Mesendoderm (in vitro differentiated cells): Measurements from ENCODE around the gene OR14A16. TPM values are rescaled to one million over a fixed set of nuclear protein-coding genes. Genes with fewer than 3 reads are reported as not detected.
A peak's percentile ranks its signal among the peaks of the same experiment; 100 is the strongest.

Experiments
- DNase-seq: peaks from one replicate; pipeline ENCODE4 v3.0.0; 2013
- H2AK5ac ChIP-seq: 2 replicates; pipeline ENCODE4 v1.6.1; 2013; ENCODE audit warnings: low read length, inconsistent platforms
- H2BK120ac ChIP-seq: 2 replicates; pipeline ENCODE4 v1.6.1; 2013; ENCODE audit warnings: low read depth, mild to moderate bottlenecking, low read length, moderate library complexity, mixed read lengths
- H2BK15ac ChIP-seq: replicated peaks from 2 replicates; pipeline ENCODE4 v1.6.1; 2013; ENCODE audit warnings: low read depth, mild to moderate bottlenecking, moderate library complexity
- H2BK5ac ChIP-seq: 2 replicates; pipeline ENCODE4 v1.6.1; 2013; ENCODE audit warnings: low read length, inconsistent platforms
- H3K18ac ChIP-seq: 2 replicates; pipeline ENCODE4 v1.6.1; 2013; ENCODE audit warnings: mild to moderate bottlenecking, low read length, mixed read lengths
- H3K23ac ChIP-seq: one replicate; pipeline ENCODE4 v1.6.1; 2013; ENCODE audit warnings: low read length
- H3K27ac ChIP-seq: 2 replicates; pipeline ENCODE4 v1.5.1; 2013; ENCODE audit warnings: low read depth, mild to moderate bottlenecking, inconsistent platforms, low read length, moderate library complexity
- H3K27me3 ChIP-seq: 2 replicates; pipeline ENCODE4 v1.6.1; 2013; ENCODE audit warnings: low read length, control low read depth, mild to moderate bottlenecking, inconsistent platforms; ENCODE audit not compliant: insufficient read depth, poor library complexity
- H3K36me3 ChIP-seq: 2 replicates; pipeline ENCODE4 v1.6.1; 2013; ENCODE audit warnings: low read length, inconsistent platforms; ENCODE audit not compliant: control insufficient read depth, insufficient read depth
- H3K4ac ChIP-seq: one replicate; pipeline ENCODE4 v1.6.1; 2013; ENCODE audit warnings: low read depth, mild to moderate bottlenecking, low read length, moderate library complexity
- H3K4me1 ChIP-seq: 2 replicates; pipeline ENCODE4 v1.6.1; 2013; ENCODE audit warnings: low read depth, low read length, inconsistent platforms; ENCODE audit not compliant: control insufficient read depth
- H3K4me2 ChIP-seq: 2 replicates; pipeline ENCODE4 v1.6.1; 2013; ENCODE audit warnings: low read length
- H3K4me3 ChIP-seq: 2 replicates; pipeline ENCODE4 v1.5.1; 2013; ENCODE audit warnings: mild to moderate bottlenecking, low read length
- H3K56ac ChIP-seq: one replicate; pipeline ENCODE4 v1.6.1; 2013; ENCODE audit warnings: low read length
- H3K79me1 ChIP-seq: 2 replicates; pipeline ENCODE4 v1.6.1; 2013; ENCODE audit warnings: low read length, inconsistent platforms
- H3K79me2 ChIP-seq: 2 replicates; pipeline ENCODE4 v1.6.1; 2013; ENCODE audit warnings: mild to moderate bottlenecking, low read length; ENCODE audit not compliant: control insufficient read depth, insufficient read depth
- H3K9ac ChIP-seq: 2 replicates; pipeline ENCODE4 v1.6.1; 2013; ENCODE audit warnings: low read length, inconsistent platforms
- H4K5ac ChIP-seq: one replicate; pipeline ENCODE4 v1.6.1; 2013; ENCODE audit warnings: low read length
- H4K8ac ChIP-seq: one replicate; pipeline ENCODE4 v1.6.1; 2013; ENCODE audit warnings: low read depth, mild to moderate bottlenecking, control low read depth, low read length, moderate library complexity
- WGBS: extraction: QIAGEN DNeasy Blood & Tissue Kit; methylation state at CpG from one replicate; pipeline ENCODE4 v1.1.7; 2013; ENCODE audit warnings: low lambda C conversion rate, missing lambda C conversion rate; ENCODE audit not compliant: insufficient coverage; ENCODE audit errors: extremely low coverage; 5-methylcytosine and 5-hydroxymethylcytosine counted together
- polyA plus RNA-seq, 2 experiments: library from polyadenylated mRNA; stranded (reverse); fragments of 200-250 nt; gene quantifications; one replicate each; pipeline ENCODE4 v1.2.3, GENCODE V29; 2013

Gene OR14A16, protein sequence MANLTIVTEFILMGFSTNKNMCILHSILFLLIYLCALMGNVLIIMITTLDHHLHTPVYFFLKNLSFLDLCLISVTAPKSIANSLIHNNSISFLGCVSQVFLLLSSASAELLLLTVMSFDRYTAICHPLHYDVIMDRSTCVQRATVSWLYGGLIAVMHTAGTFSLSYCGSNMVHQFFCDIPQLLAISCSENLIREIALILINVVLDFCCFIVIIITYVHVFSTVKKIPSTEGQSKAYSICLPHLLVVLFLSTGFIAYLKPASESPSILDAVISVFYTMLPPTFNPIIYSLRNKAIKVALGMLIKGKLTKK
- polyA plus RNA-seq (2013, experiment 1 of 2), result 0.06 TPM
- polyA plus RNA-seq (2013, experiment 2 of 2), result not detected

DNA sequence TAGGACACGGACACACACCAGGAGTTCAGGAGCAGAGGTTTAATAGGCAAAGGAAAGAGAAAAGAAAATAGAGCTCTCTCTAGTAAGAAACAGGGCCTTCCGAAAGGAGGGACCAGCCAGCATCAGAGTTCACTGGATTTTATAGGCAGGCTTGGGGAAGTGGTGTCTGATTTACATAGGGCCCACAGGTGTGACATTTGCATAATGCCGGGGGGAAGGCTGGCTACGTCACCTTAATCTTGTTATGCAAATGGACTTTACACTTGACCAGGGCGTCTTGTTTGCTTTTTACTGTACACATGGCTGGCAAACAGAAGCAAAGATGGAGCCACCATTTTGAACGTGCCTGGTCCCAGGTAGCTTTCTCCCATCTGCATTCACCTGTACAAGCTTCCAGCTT, at the start of gene OR14A16:
Gene OR14A16, minus strand, starts transcription at position 97 of the 400 bp plus-strand sequence. CDS start 8,390 bp downstream, outside the sequence.
- Histone ChIP-seq H3K23ac (no peak within 1 kb of the TSS), H3K27me3 (no peaks in the 10 kb centered on the region), H2BK120ac (no peak within 1 kb of the TSS), H3K4me2 (no peak within 1 kb of the TSS), H3K4ac (no peak within 1 kb of the TSS), H3K4me3 (no peak within 1 kb of the TSS), H3K36me3 (no peaks in the 10 kb centered on the region), H2BK15ac (no peak within 1 kb of the TSS), H3K18ac (no peak within 1 kb of the TSS), H3K27ac (no peak within 1 kb of the TSS), H2BK5ac (no peak within 1 kb of the TSS), H3K79me2 (no peaks in the 10 kb centered on the region), H3K56ac (no peak within 1 kb of the TSS), H2AK5ac (no peak within 1 kb of the TSS), H3K9ac (no peak within 1 kb of the TSS), H3K4me1 (no peaks in the 10 kb centered on the region), H4K5ac (no peak within 1 kb of the TSS), H4K8ac (no peak within 1 kb of the TSS), H3K79me1 (no peaks in the 10 kb centered on the region)
- DNase-seq, result peak; percentile 54
- WGBS, result no CpG with 5 or more reads among the region's 6 CpGs

DNA sequence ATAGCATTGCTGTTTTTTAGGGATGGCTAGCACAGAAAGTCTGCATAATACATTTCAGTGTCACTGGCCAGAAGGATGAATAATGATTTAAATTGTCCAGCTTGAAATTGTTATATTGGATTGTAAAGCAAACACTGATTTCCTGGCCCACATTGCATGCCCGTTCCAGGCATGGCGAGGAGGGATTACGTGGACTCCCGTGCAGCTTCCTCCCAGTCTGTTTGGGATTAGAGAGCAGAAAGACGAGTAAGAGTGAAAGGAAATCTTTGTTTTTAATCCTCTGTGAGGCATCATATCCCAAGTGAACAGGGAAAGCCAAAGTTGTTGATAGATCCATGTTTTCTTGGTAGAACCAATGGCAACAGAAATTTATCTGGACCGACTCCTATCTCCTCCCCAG, 41.5 kb upstream of the OR14A16 start:
- Histone ChIP-seq H3K36me3 (no peaks in the 10 kb centered on the region), H3K4me3 (no peak overlapping the region), H4K5ac (no peak overlapping the region), H3K56ac (no peak overlapping the region), H3K4me2 (no peak overlapping the region), H2BK15ac (no peak overlapping the region), H3K79me1 (no peaks in the 10 kb centered on the region), H2BK120ac (no peak overlapping the region), H3K79me2 (no peaks in the 10 kb centered on the region), H2BK5ac (no peak overlapping the region), H3K4me1 (no peaks in the 10 kb centered on the region), H3K27me3 (no peaks in the 10 kb centered on the region), H3K9ac (no peak overlapping the region), H4K8ac (no peak overlapping the region), H3K27ac (no peak overlapping the region), H3K18ac (no peak overlapping the region), H3K4ac (no peak overlapping the region), H3K23ac (no peak overlapping the region), H2AK5ac (no peak overlapping the region)
- no CpG with 5 or more reads among the region's 6 CpGs for WGBS
- no peak for DNase-seq

DNA sequence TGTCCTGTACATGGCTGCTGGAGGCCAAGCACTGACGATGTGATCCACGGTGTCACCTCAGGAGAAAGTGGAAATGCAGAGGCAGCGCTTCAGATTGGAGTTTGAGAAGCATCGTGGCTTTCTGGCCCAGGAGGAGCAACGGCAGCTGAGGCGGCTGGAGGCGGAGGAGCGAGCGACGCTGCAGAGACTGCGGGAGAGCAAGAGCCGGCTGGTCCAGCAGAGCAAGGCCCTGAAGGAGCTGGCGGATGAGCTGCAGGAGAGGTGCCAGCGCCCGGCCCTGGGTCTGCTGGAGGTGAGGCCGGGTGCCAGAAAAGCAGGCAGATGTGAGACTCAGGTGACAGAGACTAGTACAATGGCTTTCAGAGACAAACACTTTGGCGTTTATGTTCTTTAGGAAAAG, 40.7 kb upstream of the OR14A16 start:
- Histone ChIP-seq H2BK5ac (no peak overlapping the region), H3K36me3 (no peaks in the 10 kb centered on the region), H2BK120ac (no peak overlapping the region), H2BK15ac (no peak overlapping the region), H3K56ac (no peak overlapping the region), H3K4me2 (no peak overlapping the region), H4K5ac (no peak overlapping the region), H3K4ac (no peak overlapping the region), H3K18ac (no peak overlapping the region), H3K79me2 (no peaks in the 10 kb centered on the region), H3K9ac (no peak overlapping the region), H3K23ac (no peak overlapping the region), H3K4me3 (no peak overlapping the region), H3K4me1 (no peaks in the 10 kb centered on the region), H4K8ac (no peak overlapping the region), H3K27me3 (no peaks in the 10 kb centered on the region), H2AK5ac (no peak overlapping the region), H3K79me1 (no peaks in the 10 kb centered on the region), H3K27ac (no peak overlapping the region)
- WGBS, result no CpG with 5 or more reads among the region's 17 CpGs
- no peak for DNase-seq

DNA sequence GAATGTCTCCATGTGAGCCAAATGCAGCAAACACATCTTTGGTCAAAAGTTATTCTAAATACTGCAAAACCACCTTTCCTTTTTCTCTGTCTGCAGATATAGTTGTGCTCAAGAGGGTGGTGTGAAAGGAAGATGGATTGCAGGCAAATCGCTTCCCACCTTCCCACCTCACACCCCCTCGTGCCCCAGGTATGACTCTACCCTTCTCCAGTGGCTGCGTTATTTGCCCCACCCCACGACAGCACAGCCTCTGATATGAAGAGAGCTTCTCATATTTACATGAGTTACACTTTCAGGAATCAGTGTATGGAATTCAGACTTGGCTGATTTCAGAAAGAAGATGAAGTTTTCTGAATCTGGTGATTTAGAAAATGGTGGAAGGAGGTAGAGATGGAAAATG, 38.8 kb upstream of the OR14A16 start:
- Histone ChIP-seq H2AK5ac (no peak overlapping the region), H3K4me2 (no peak overlapping the region), H3K23ac (no peak overlapping the region), H3K27me3 (no peaks in the 10 kb centered on the region), H3K56ac (no peak overlapping the region), H3K79me1 (no peaks in the 10 kb centered on the region), H3K27ac (no peak overlapping the region), H3K4ac (no peak overlapping the region), H3K9ac (no peak overlapping the region), H2BK5ac (no peak overlapping the region), H4K8ac (no peak overlapping the region), H3K36me3 (no peaks in the 10 kb centered on the region), H3K4me3 (no peak overlapping the region), H3K18ac (no peak overlapping the region), H3K79me2 (no peaks in the 10 kb centered on the region), H4K5ac (no peak overlapping the region), H2BK120ac (no peak overlapping the region), H2BK15ac (no peak overlapping the region), H3K4me1 (no peaks in the 10 kb centered on the region)
- no CpG with 5 or more reads among the region's 4 CpGs for whole genome bisulfite sequencing
- DNase-seq, result no peak

DNA sequence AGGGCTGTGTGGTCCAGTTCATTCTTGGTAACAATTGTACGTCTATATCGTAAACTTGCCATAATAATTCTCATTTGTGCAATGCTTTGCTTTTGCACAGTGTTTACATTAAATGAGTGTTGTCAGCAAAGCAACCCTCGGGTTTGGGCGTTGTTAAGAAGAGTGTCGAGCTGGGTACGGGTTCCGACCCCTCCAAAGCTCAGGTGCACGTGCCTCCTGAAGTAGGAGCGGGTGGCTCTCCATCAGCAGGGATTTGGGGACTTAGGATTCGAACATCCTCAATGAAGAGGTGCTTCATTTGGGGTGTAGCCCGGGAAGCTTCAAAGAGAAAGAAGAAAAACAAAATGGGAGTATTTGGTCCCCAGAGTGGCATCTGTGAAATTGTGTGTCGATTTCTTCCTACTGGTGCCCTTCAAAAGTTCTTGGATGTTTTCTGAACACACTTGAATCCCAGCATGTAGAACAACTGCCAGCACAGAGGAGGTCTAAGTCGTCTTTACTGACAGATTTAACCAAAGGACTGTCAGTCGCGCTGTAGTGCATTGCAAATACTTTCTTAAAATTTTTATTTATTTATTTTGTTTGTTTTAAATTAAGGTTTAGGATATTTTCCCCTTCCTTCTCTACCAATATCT, 34.2 kb upstream of the OR14A16 start:
- Histone ChIP-seq H3K27ac (no peak overlapping the region), H3K4me3 (peak overlapping the region; percentile 41)

More for the DNA sequence above, 34.2 kb upstream of the OR14A16 start:
- H3K56ac ChIP-seq, result peak overlapping the region; percentile 79
- H3K79me2 ChIP-seq, result no peaks in the 10 kb centered on the region
- H2BK120ac ChIP-seq, result peak overlapping the region; percentile 30
- H3K79me1 ChIP-seq, result no peaks in the 10 kb centered on the region
- no peak overlapping the region for H2BK15ac ChIP-seq
- no peak overlapping the region for H4K8ac ChIP-seq
- H3K18ac ChIP-seq, result no peak overlapping the region
- H3K36me3 ChIP-seq, result no peaks in the 10 kb centered on the region
- H2BK5ac ChIP-seq, result no peak overlapping the region
- no peaks in the 10 kb centered on the region for H3K4me1 ChIP-seq
- no peak overlapping the region for H4K5ac ChIP-seq
- no CpG with 5 or more reads among the region's 15 CpGs for WGBS
- H3K9ac ChIP-seq, result peak overlapping the region; percentile 57
- peak overlapping the region; percentile 21 for H3K4me2 ChIP-seq
- H3K23ac ChIP-seq, result no peak overlapping the region
- no peak overlapping the region for H3K4ac ChIP-seq
- H2AK5ac ChIP-seq, result no peak overlapping the region
- H3K27me3 ChIP-seq, result no peaks in the 10 kb centered on the region
- DNase-seq, result no peak
